ENCODE measurements around the gene ETFB. TPM values are rescaled to one million over a fixed set of nuclear protein-coding genes. Genes with fewer than 3 reads are reported as not detected.

ETFB gene
- total RNA-seq, 1 experiment from 2014 or later, result 203 TPM

- CTCF ChIA-PET, result no interaction called here
- BruUV-seq (replicated peaks), result no TSS peak
Observed at GRCh38 chr19:51321799-51322198, 44.4 kb downstream of the ETFB start.

GRCh38 chr19:51320280-51320657 lies 45.9 kb downstream of the ETFB start:
- Mint-ChIP-seq H3K4me3 (ENCODE audit: low read depth, unreplicated experiment) (no peak overlapping the region), H3K27me3 (ENCODE audit: unreplicated experiment) (peaks cover 73% of the 10 kb centered on the region), H3K27ac (ENCODE audit: unreplicated experiment) (no peak overlapping the region), H3K9me3 (ENCODE audit: low read depth, unreplicated experiment) (peaks cover 2% of the 10 kb centered on the region), H3K4me1 (ENCODE audit: low read depth, unreplicated experiment) (no peaks in the 10 kb centered on the region), H3K36me3 (ENCODE audit: insufficient read depth, unreplicated experiment) (no peaks in the 10 kb centered on the region)
- no peak for DNase-seq
- intact Hi-C loops (cut with micrococcal nuclease; ENCODE audit: unreplicated experiment), result no loop called here
- CTCF ChIA-PET, result interaction anchor here (0.6 kb wide), 1 partner anchor 19 kb away, joined by 3 read pairs; no protein-coding TSS in a partner anchor
- no peak for TF ChIP-seq CTCF (IDR thresholded peaks at IDR 0.05; ENCODE audit: unreplicated experiment)
- BruUV-seq (replicated peaks), result no TSS peak

More at GRCh38 chr19:51321799-51322198, 44.4 kb downstream of the ETFB start:
- H3K9me3 Mint-ChIP-seq (ENCODE audit: low read depth, unreplicated experiment), result no peaks in the 10 kb centered on the region
- no peak overlapping the region for H3K4me3 Mint-ChIP-seq (ENCODE audit: low read depth, unreplicated experiment)
- no peak for TF ChIP-seq CTCF (IDR thresholded peaks at IDR 0.05; ENCODE audit: unreplicated experiment)
- intact Hi-C loops (cut with micrococcal nuclease; ENCODE audit: unreplicated experiment), result no loop called here
- no peak for DNase-seq
- H3K36me3 Mint-ChIP-seq (ENCODE audit: insufficient read depth, unreplicated experiment), result no peaks in the 10 kb centered on the region
- H3K27ac Mint-ChIP-seq (ENCODE audit: unreplicated experiment), result no peak overlapping the region
- H3K27me3 Mint-ChIP-seq (ENCODE audit: unreplicated experiment), result peaks cover 81% of the 10 kb centered on the region
- H3K4me1 Mint-ChIP-seq (ENCODE audit: low read depth, unreplicated experiment), result no peaks in the 10 kb centered on the region

- no peaks in the 10 kb centered on the region for H3K36me3 Mint-ChIP-seq (ENCODE audit: insufficient read depth, unreplicated experiment)
- intact Hi-C loops (cut with micrococcal nuclease; ENCODE audit: unreplicated experiment), result no loop called here
- H3K4me3 Mint-ChIP-seq (ENCODE audit: low read depth, unreplicated experiment), result no peak overlapping the region
- H3K27me3 Mint-ChIP-seq (ENCODE audit: unreplicated experiment), result peaks cover 73% of the 10 kb centered on the region
- BruUV-seq (replicated peaks), result no TSS peak
- H3K4me1 Mint-ChIP-seq (ENCODE audit: low read depth, unreplicated experiment), result no peaks in the 10 kb centered on the region
- no peak for DNase-seq
- CTCF ChIA-PET, result interaction anchor here (0.6 kb wide), 1 partner anchor 20 kb away, joined by 3 read pairs; no protein-coding TSS in a partner anchor
- TF ChIP-seq CTCF (IDR thresholded peaks at IDR 0.05; ENCODE audit: unreplicated experiment), result no peak
- H3K9me3 Mint-ChIP-seq (ENCODE audit: low read depth, unreplicated experiment), result peaks cover 3% of the 10 kb centered on the region
- H3K27ac Mint-ChIP-seq (ENCODE audit: unreplicated experiment), result no peak overlapping the region
Observed at GRCh38 chr19:51319649-51320279, 46.4 kb downstream of the ETFB start.

- intact Hi-C loops (cut with micrococcal nuclease; ENCODE audit: unreplicated experiment), result no loop called here
- TF ChIP-seq CTCF (IDR thresholded peaks at IDR 0.05; ENCODE audit: unreplicated experiment), result no peak
- no peak overlapping the region for H3K4me3 Mint-ChIP-seq (ENCODE audit: low read depth, unreplicated experiment)
- H3K27me3 Mint-ChIP-seq (ENCODE audit: unreplicated experiment), result peaks cover 73% of the 10 kb centered on the region
- H3K36me3 Mint-ChIP-seq (ENCODE audit: insufficient read depth, unreplicated experiment), result no peaks in the 10 kb centered on the region
- CTCF ChIA-PET, result no interaction called here
- DNase-seq, result no peak
- BruUV-seq (replicated peaks), result no TSS peak
- H3K4me1 Mint-ChIP-seq (ENCODE audit: low read depth, unreplicated experiment), result no peaks in the 10 kb centered on the region
- no peak overlapping the region for H3K27ac Mint-ChIP-seq (ENCODE audit: unreplicated experiment)
- peaks cover 3% of the 10 kb centered on the region for H3K9me3 Mint-ChIP-seq (ENCODE audit: low read depth, unreplicated experiment)
Observed at GRCh38 chr19:51318687-51319648, 47.2 kb downstream of the ETFB start.
